AG04450 (cell line): ENCODE measurements around the gene HRH3. TPM values are rescaled to one million over a fixed set of nuclear protein-coding genes. Genes with fewer than 3 reads are reported as not detected.

Experiments used
- CTCF ChIA-PET: fragments of 300-600, 350-600 bp; formaldehyde crosslinking; extraction: SDS; loops from one replicate; lab custom pipeline; 2022; ENCODE audit warnings: antibody characterized with exemption, inconsistent platforms; lab: Charles Lee
- POLR2A ChIA-PET: fragments of 350-600 bp; formaldehyde crosslinking; extraction: SDS; loops from one replicate; lab custom pipeline; 2021; ENCODE audit warnings: antibody characterized with exemption, inconsistent platforms; lab: Yijun Ruan, JAX
- DNase-seq: peaks from one replicate; pipeline ENCODE4 v3.0.0-alpha.2; 2011; ENCODE audit warnings: low read depth, low spot score
- H3K27ac ChIP-seq: one replicate; pipeline ENCODE4 v1.5.1; 2012; ENCODE audit warnings: low read depth, low read length, control low read depth
- H3K27me3 ChIP-seq: one replicate; pipeline ENCODE4 v1.6.0; 2012; ENCODE audit warnings: low read length; ENCODE audit not compliant: control insufficient read depth, insufficient read depth
- H3K4me3 ChIP-seq: 2 replicates; pipeline ENCODE4 v1.5.1; 2011; ENCODE audit warnings: mild to moderate bottlenecking, low read depth, low read length, control low read depth
- H3K9me3 ChIP-seq: 2 replicates; pipeline ENCODE4 v1.5.1; 2012; ENCODE audit warnings: low read length; ENCODE audit not compliant: control insufficient read depth, insufficient read depth
- CTCF ChIP-seq: IDR thresholded peaks from 2 replicates; pipeline ENCODE4 v1.5.1; 2011; ENCODE audit warnings: low read depth, low read length, control low read depth, inconsistent platforms
- polyA plus RNA-seq: library from polyadenylated mRNA; depleted of rRNA; stranded (reverse); fragments of >200 nt; gene quantifications from 2 replicates; pipeline ENCODE4 v1.2.3, GENCODE V29; 2011

The HRH3 gene
- polyA plus RNA-seq, 1 experiment = not detected

DNA sequence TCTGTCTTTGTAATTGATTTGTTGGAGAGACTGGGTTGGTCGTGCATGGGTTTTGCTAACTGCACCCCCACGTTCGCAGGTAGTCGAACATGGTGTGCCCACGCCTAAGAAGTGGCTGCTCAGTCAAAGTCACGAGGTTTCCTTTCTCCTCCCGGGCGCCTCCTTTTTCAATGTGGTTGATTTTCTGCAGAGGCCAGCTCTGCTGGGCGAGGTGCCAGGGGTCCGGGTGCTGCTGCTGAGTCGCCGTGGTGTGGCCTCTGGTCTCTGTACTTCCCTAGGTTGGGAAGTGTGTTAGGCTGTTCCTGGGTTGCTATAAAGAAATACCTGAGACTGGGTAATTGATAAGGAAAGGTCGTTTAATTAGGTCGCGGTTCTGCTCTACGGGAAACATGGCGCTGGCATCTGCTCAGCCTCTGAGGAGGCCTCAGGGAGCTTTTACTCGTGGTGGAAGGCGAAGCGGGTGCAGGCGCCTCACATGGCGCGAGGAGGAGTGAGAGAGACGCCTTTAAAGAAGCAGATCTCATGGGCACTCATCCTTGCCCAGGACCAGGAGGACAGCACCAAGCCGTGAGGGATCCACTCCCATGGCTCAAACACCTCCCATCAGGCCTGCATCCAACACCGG lies 32.4 kb upstream of the HRH3 start:
- POLR2A ChIA-PET = no interaction called here
- no peaks in the 10 kb centered on the region for H3K27me3 ChIP-seq
- no peak for DNase-seq
- CTCF ChIA-PET = no interaction called here
- peaks cover 5% of the 10 kb centered on the region; the same call in 1 of the 2 replicates for H3K9me3 ChIP-seq
- H3K27ac ChIP-seq = no peak overlapping the region
- no peak for TF ChIP-seq CTCF
- H3K4me3 ChIP-seq = no peak overlapping the region

- H3K27ac ChIP-seq = no peak overlapping the region
- POLR2A ChIA-PET = no interaction called here
- TF ChIP-seq CTCF = no peak
Measured at GRCh38 chr20:62248890-62249560, 28.9 kb upstream of the HRH3 start.

DNA sequence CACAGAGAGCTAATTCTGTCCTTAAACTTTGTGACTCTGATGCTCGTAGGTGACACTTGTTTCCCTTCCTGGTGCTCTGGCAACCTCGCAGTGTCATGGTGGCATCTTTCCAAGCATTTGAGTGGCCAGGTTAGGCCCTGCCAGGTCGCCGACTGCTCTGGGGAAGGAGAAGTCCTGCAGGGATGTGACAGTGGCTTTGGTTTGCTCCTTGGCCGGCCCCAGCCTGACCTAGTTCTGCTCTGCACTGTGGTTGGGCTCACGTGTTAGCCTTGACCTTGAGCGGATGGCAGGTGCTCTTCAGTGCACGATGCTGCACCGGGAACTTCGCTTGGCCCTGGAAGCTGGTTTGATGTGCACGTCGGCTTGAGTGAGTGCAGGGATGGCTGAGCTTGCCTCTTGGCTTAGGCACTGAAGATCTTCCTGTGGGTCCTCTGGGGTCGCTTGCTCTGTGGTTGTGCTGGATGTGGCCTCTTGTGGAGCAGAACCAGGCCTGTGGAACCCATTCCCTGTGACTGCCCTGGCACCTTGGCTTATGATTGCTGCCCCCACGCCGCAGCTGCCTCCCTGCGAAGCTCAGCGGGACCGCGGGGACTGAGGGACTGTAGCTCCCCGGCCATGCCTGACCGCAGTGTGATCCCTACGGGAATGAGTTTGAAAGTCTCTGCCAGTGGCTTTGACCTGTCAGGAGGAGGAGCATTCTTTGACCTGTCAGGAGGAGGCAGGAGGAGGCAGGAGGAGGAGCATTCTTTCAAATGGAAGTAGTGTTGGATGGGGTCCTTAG lies 27.0 kb upstream of the HRH3 start:
- no peak for TF ChIP-seq CTCF
- H3K27me3 ChIP-seq = no peaks in the 10 kb centered on the region
- no peak overlapping the region for H3K4me3 ChIP-seq
- CTCF ChIA-PET = interaction anchor here (0.7 kb wide), 2 partner anchors 12 to 237 kb away, joined by 3 read pairs; no protein-coding TSS in a partner anchor
- POLR2A ChIA-PET = no interaction called here
- H3K9me3 ChIP-seq = no peaks in the 10 kb centered on the region
- DNase-seq = no peak
- no peak overlapping the region for H3K27ac ChIP-seq

More at GRCh38 chr20:62248890-62249560, 28.9 kb upstream of the HRH3 start:
- Histone ChIP-seq H3K4me3 (no peak overlapping the region), H3K9me3 (peaks cover 5% of the 10 kb centered on the region; the same call in 1 of the 2 replicates), H3K27me3 (no peaks in the 10 kb centered on the region)
- CTCF ChIA-PET = no interaction called here
- no peak for DNase-seq

GRCh38 chr20:62246431-62246830 lies 26.4 kb upstream of the HRH3 start:
- Histone ChIP-seq H3K9me3 (no peaks in the 10 kb centered on the region; the same call in 1 of the 2 replicates), H3K4me3 (no peak overlapping the region), H3K27me3 (no peaks in the 10 kb centered on the region), H3K27ac (no peak overlapping the region)
- TF ChIP-seq CTCF = no peak
- ChIA-PET CTCF (interaction anchor here (0.6 to 0.7 kb wide), 3 partner anchors 9 to 236 kb away, joined by 3 read pairs; no protein-coding TSS in a partner anchor), POLR2A (no interaction called here)
- DNase-seq = no peak
